C4-2B (cell line): ENCODE measurements around the gene EVX1.

Source experiments
- ZFX ChIP-seq: fragments of 450-650 bp; IDR thresholded peaks from 2 replicates; pipeline ENCODE4 v1.6.1; 2017
- TF ChIP-seq, protein P1 (sequence below): fragments of 450-650 bp; conservative IDR thresholded peaks from 2 replicates; pipeline ENCODE4 v1.5.1; 2017; ENCODE audit warnings: mild to moderate bottlenecking

DNA sequence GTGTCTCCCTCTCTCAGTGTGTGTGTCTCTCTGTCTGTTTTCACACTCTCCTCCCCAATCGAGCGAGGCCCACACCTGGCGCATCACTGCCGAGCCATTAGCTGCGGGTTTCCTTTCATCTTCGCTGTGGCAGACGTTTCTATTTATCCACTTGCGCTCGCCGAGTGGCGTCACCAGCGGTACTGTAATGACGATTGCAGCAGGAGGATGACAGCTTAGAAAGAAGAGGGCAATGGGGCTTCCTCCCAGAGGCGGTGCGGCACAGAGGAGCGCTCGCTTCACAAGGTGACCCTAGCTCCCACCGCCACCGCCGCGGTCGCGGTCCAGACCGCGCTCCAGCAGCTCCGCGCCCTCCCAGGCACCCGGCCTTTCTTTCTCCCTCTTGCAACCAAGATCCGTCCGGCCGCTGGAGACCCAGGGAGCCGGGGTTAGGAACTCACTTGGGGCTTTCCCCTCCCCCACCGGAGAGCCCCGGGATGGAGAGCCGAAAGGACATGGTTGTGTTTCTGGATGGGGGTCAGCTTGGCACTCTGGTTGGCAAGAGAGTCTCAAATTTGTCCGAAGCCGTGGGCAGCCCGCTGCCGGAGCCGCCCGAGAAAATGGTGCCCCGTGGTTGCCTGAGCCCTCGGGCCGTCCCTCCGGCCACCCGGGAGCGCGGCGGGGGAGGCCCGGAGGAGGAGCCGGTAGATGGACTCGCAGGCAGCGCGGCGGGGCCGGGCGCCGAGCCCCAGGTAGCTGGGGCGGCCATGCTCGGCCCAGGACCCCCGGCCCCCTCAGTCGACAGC lies at the start of gene EVX1:
- TF ChIP-seq, protein P1, sequence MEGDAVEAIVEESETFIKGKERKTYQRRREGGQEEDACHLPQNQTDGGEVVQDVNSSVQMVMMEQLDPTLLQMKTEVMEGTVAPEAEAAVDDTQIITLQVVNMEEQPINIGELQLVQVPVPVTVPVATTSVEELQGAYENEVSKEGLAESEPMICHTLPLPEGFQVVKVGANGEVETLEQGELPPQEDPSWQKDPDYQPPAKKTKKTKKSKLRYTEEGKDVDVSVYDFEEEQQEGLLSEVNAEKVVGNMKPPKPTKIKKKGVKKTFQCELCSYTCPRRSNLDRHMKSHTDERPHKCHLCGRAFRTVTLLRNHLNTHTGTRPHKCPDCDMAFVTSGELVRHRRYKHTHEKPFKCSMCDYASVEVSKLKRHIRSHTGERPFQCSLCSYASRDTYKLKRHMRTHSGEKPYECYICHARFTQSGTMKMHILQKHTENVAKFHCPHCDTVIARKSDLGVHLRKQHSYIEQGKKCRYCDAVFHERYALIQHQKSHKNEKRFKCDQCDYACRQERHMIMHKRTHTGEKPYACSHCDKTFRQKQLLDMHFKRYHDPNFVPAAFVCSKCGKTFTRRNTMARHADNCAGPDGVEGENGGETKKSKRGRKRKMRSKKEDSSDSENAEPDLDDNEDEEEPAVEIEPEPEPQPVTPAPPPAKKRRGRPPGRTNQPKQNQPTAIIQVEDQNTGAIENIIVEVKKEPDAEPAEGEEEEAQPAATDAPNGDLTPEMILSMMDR = no peak
- no peak for TF ChIP-seq ZFX
